NCI-H774 (cell line): Measurements from ENCODE around the gene PGS1.

Experiments
- DNase-seq: peaks from one replicate; lab custom pipeline; 2025; lab: John Stamatoyannopoulos, UW

The PGS1 gene

DNA sequence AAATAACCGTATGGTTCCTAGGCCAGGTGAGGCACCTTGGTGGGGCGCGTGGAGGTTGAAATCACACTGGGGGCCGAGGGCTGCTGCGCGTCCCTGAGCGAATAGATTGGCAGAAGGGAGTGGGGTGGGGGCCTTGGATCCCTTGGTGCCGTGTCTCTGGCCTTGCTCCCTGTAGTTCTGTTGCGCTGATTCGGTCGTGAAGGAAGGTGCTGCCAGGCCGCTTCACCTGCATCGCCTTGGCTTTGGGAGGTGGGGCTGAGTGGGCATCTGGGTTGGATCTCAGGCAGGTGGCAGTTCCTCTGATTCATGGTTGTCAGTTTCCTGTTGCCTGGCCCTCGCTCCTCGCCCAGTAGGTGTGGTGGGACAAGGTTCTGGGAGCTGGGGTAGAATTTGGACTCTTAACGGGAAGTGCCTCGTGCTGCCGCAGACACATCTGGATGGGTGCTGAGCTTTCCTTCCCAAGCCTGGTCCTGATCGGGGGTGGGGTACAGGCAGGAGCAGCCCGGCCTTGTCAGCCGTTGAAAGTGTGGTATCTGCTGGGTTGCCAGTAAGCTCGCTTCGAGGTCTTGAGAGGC, 30.1 kb downstream of the PGS1 start:
- no peak for DNase-seq

DNA sequence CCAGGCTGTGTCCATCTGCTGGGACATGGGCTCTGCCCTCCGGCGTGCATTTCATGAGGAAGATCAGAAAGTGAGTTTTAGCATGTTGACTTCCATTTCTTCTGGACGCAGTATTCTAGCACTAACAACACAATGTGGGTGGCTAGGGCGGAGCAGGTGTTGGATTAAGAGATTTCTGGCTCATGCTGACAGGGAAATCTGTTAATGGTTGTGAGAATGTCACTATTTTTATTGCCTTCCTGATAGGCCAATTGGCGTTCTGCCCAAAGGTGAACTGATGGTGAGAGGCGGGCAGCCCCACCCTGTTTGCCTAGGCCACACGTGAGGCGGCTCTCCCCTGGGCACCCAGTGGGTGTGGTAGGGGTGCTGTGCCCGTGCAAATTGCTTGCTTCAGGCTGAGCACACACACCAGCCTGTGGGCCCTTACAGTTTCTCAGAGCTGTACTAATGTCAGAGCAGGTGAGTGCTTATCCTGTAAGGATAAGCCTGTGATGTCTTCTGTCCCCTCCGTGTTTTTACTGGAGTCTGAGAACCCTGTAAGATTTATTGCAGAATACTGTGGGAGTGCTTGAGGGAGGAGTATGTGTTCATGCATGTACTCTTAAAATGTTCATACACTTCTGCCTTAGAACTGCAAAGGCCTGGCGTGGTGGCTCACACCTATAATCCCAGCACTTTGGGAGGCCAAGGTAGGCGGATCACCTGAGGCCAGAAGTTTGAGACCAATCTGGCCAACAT, 30.9 kb downstream of the PGS1 start:
- peak; percentile 92 for DNase-seq

DNA sequence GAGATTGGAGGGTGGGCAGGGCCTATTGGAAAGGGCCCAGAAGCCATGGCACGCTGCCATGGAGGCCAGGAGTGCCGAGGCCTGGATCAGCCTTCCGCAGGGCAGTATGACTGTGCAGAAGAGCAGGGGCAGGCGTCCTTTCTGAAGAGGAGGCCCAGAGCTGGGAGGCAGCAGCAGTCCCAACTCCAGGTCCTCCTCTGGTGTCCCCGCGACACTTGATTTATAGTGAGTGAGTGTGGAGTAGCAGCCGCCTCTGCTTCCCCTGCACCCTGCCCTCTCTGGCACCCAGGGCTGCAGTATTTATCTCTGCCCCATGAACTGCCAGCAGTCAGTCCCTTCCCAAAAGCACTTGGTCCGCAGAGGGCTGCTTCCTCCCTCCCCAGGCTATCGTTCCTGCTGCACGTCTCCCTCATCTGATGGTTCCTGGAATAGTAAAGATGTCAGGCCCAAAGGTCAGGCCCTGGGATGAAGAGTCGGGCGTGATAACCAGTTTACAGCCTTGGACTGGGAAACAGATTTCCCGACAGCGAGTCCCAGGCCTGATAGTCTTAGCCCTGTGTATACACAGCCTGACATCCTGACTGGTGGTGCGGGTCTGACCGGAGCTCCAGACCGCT, 32.9 kb downstream of the PGS1 start:
- DNase-seq: no peak

DNA sequence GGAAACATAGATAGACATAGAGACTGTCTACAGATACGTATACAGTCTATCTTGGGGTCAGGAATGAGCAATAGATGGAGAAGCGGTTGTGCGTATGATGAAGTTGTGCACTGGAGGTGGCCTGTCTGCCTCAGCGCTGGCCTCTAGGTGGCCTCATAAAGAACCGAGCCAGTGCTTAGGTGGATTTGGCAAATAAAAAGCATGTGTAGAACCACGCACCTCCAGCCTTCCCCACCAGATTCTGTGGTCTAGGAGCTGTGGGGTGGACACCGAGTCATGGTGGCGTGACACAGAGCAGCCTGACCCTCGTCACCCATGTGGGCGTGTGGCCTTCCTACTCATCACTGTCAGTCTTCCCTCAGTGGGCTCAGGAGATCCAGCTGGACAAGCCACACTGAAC, 34.0 kb downstream of the PGS1 start:
- DNase-seq: peak; percentile 41

DNA sequence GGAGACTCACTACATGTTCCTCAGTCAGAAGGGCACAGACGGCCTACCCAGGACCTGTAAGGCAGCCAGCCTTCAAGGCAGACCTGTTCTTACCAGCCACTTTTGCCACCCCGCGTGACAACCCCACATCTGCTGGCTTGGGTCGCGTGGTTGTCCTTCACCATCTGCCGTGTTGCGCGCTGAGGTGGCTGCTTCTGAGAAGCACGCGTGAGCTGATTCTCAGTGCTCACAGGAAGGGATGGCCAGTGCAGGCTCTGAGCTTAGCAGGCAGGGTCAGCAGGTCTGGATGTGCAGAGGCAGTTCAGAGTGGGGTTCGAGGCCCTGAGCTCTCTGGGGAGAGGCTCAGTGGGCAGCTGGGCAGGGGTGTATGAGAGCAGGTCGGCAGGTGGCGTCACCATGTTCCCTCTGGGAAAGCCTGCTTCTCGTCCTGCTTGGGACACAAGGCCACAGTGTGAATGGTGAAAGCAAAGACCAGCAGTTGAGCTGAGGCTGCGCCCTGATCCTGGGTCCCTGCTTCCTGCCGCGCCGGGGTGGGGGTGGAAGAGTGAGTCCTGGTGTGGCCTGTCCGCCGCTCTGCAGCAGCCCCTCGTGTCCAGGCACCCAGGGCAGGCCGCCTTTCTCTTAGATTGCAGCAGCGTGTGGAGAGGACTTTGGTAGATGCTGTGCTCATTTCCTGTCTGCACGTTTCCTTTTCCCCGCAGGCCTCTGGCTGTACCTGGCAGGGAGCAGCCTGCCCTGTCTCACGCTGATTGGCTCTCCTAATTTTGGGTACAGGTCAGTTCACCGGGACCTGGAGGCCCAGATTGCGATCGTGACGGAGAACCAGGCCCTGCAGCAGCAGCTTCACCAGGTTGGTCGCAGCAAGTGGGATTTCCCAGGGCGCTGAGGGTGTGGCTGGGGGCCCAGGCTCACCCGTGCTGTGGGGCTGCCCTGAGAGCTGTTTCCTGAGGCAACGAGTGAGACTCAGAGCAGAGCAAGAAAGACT, 36.0 kb downstream of the PGS1 start:
- DNase-seq: no peak

DNA sequence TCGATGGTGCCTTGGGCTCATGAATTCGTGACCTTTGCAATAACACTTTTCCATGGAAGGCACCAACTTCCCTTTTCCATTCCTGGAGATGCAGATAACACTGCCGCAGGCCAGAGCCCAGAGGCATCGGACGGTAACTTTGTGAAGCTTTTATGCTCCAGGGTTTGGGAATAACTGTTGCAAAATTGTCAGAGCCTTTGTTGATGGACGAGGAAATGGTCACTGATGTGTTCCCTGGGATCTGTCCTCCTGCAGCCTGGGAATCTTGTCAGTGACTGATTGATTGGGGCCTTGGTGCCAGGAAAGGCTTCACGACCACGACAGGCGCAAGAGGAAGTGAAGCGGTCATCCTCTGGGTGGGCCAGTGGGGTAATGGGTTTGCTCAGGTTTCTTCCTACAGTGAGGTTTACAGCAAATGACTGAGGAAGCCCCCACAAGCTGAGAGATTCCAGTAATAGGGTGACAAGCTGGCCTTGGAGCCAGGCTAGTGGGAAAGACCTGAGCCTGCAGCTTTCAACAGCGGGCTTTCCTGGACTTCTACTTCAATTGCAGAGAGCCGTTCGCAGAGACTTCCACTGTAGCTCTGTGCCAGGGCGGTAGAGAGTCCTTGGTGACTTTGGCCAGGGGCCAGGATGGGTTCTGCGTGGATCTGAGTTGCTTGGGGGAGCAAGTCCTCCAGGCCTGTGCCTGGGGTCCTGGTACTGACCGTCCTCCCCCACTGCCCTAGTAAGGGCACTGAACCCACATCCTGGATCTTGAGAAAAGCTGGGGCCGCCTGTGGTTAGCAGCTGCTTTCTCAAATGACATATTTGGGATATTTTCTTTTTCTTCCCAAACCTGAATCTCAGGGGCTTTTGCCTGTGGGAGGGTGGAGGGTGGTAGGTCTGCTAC, 37.6 kb downstream of the PGS1 start:
- DNase-seq: no peak

DNA sequence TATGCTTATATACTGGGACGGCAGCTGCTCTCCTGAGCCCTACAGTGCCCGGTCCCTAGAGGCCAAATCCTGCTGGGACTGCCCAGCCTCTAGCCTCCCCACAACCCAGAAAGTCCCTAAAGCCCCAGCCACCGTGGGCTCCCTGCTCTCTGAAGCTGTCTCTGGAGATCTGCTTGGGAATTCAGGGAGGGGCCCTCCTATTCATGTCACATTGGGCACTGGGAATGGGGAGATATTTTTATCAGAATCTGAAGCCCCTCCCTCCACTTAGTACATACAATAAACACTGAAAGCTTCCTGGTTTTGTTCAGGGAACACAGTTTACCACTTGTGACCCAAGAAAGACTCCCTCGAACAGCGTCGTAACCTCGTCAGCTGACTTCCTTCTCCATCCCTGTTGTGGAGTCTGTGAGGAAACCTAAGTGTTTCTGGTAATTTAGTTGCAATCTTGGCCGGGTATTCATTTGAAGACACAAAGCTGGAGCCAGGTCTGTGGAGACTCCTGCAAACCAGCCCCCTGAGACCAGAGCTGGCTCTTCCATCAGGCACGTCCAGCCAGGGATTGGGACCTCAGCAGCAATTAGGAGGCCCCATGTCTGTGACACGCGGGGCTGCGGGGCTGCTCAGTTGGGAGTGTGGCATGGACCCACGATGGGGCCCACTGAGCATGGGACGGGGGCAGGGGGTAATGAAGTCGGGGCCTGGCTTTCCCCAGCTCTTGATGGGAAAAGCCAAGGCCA, 38.5 kb downstream of the PGS1 start:
- DNase-seq: no peak

DNA sequence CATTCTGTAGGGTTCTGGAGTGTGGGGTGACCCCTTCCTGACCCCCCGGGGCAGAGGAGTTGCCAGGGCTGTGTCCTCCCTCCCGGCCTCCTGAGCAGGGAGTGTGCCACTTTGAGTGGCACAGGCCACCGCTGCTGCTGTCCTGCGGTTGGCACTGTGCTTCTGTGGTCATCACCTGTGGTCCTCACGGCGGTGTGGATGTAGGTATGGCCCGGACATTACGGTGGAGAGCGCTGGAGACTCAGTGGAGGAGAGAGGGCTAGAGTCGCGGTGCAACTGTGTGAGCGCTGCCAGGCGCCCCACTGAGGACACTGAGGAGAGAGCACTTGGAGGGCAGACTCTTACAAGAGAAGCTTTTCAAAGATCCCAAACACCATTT, 39.1 kb downstream of the PGS1 start:
- DNase-seq: no peak

DNA sequence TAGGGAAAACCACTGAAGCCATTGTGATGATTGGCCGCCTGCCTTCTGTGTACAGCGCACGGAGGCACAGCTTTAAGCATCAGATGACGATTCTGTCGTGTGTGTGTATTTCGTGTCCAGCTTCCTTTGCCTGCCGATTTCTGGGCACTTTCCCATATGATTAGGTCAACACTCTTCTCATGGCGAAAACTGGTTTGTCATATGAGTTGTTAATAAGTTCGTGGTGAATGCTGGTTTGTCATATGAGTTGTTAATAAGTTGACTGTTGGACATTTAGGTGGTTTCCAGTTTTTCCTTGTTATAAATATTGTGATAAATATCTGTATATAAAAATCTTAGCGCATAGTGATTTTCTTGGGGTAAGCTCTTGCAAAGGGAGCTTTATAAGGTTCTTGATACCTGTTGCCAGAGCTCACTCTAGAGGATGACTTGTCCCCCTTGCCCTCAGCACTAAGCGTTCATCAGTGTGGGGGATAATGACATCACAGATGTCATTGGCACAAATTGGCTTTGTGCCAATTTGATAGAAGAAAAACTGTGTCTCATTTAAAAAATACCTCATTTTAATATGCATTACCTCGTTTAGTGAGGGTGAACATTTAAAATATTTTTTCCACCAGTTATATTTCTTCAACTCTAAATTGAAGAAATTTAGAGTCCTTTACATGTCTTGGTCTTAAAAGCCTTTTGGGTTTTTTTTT, 40.0 kb downstream of the PGS1 start:
- DNase-seq: no peak

DNA sequence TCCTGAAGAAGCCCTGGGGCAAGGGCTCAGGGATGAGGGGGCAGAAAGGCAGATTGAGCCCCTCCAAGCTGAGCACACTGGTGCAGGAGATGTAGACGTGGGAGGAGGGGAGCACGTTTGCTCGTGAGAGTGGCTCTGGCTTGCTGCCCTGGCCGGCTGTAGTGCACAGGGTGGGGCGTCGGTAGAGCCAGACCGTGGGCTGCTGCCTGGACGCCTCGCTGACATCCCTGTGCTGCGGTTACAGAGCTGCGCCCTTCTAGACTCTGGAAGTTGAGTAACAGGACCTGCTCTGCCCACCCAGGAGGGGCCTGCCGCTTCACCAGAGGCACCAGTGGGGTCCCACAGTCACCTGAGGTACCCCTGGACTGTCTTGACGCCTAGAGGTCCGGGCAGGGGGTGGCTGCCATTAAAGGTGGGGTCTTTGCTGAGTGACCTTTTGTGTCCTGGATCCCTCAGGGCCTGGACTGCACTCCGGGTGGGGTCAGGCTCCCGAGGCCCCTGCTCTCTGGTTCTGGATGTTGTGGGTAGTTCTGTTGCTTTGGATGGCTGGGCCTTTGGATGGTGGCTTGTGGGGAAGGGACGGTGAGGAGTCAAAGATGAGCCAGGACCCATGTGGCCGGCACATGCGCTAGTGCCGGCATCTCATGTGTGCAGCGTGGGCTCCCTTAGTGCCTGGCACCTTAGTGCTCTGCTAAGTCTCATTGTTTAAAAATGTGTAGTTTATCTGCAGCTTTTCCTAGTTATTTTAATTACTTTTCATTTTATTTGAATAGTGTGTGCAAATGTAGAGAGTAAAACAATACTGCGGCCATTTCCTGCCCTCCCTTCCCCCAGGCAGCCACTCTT, 41.7 kb downstream of the PGS1 start:
- DNase-seq: no peak

DNA sequence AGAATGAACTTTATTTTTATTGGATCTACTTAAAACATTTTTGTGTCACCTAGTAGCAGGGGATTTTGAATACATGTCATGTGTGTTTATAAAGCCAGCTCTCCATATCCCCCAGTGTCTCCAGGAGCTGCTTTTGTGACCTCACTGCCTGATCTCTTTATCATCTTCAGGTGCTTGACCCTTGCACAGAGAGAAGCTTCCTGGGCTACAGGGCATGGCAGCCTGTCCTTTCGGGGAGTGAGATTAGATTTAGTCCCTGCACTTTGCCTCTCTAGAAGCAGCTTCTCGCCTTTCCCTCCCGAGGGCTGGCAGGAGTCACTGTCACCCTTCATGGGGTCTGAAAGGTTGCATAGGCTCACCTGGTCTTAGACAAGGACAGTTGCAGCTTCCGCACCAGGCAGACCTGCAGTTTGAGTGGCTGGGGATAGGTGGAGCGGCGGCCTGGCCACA, 42.7 kb downstream of the PGS1 start:
- DNase-seq: no peak

DNA sequence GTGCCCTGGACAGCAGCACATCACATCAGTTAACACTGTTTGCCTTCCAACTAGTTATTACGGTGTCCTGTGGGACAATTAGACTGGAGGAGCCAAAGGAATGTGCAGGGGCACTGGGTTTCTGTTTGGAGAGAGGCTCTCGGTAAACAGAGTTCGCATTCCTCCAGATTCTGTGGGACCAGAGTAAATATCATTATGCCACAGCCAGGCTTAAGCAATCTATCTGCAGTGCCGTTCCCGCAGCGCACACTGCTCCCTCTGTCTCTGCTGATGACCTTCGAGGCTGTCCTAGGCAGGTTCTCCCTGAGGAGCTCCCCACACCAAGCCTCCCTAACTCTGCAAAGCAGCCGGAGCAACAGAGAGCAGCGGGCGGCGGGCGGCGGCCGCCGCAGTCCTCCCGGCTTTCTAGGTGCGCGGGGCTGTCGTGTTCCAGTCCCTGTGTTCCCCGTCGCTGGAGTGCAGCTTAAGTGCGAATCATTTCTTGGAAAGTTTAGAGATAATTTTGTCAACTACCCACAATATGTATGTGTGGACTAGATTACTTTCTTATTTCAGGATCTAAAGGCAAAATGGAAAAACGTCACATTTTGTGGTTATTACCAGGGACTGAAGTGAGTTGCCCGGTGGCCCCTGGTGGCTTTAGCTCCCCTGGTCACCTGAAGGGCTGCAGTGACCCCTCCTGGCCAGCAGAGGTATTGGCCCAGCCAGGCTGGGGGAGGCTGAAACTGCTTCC, 43.3 kb downstream of the PGS1 start:
- peak; percentile 65 for DNase-seq

DNA sequence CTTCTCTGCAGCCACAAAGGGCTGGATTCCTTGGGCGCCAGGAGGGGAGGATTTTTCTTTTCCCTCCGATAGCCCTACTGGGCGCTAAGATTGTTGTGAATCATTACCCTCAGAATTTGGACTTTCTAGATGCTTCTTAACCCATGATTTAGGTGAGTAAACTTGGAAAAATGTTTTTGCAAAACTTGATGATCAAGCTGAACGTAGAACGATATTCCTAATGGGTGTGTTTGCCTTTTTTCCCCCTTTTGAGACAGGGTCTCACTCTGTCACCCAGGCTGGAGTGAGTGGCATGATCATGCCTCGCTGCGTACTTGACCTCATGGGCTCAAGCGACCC, 43.8 kb downstream of the PGS1 start:
- no peak for DNase-seq

DNA sequence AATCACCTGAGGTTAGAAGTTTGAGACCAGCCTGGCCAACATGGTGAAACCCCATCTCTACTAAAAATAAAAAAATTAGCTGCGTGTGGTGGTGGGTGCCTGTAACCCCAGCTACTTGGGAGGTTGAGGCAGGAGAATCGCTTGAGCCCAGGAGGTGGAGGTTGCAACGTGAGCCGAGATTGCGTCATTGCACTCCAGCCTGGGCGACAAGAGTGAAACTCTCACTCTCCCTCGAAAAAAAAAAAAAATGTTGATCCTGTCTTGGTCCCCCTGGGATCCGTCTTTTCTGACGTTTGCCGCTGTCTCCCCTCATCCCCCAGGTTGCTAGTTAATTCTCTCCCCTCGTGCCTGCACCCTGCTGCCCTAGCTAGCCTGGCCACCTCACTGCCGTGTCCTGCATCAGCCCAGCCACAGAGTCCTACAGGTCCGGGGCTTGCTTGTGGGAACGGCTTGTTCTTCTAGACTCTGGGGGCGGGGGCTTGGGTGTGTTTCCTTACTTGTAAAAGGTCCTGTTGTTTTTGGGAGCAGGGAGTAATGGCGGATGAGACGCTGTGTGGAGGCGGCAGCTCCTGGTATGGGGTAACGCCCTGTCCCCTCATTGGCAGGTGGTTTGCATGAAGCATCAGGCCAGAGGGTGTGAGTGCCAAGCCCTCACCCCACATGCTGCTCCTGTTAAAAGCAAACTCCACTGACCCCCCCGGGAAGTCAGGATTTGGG, 44.6 kb downstream of the PGS1 start:
- DNase-seq: no peak

DNA sequence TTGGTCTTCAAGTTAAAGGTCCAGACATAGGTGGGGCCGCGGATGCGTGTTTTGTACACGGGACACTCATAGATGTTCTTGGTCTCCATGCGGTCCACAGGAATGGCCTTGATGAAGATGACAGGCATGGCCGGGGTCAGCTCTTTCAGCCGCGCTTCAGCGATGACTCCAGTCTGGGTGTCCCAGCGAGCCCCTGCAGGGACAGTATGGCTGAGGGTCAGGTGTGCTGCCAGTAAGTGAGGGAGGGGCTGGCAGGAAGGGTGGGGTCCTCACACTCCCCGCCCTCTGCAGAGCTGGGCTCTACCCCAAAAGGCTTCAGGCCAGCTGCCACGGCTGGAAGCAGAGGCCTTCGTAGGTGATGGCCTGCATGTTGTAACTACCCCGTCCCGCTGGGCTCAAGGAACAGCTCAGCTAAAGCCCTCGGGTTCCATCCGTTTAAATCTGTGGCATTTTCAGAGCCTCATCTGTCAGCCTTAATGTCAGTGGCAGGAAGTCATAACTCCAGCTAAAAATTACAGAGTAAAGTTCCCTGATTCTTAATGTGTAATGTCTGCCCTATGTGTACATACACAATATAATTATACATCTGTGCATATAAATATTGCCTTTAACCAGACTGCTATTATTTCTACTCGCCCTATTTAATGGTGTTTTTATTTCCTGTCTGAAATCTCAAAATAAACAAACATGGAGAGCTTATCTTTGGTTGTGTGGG, 45.7 kb downstream of the PGS1 start:
- no peak for DNase-seq

DNA sequence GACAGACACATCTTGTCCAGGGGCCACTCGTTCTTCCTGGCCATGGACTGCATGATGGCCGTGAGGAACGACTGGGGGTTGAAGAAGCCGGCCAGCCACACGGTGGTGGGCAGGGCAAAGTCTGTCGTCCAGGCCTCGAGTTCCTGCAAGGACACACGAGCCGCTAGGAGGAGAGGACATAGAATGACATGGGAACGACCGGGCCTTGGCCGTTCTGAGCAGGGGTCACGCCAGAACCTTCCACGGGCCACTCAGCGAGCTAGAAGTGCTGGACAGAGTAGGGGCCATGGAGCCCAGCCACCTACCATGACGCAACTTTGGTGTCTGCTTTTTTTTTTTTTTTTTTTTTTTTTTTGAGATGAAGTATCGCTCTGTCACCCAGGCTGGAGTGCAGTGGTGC, 47.0 kb downstream of the PGS1 start:
- DNase-seq: no peak

DNA sequence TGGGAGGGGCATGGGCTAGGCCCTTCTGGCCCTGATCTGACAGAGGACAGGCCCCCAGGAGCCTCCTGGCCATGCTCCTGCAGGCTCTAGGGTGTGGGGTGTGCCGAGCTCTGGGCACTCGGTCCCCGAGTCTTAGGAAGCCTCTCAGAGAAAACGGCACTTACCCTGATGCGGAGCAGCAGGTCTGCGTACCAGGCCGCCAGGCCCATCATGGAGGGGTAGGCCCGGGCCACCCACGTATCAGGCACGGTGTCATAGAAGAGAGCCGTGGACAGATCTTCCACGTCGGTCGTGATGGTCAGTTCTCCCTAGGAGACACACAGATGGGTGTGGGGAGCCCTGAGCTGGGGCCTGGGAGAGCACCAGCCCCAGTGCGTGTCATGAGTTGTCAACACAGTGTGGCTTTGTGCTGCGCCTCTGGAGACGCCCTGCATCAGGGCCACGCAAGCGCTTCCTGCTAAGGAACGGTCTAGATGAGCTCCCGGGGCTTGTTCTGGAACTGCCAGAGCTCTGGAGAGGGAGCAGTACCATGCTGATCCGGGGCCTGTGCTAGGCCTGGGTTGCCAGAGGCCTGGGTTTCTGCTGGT, 47.9 kb downstream of the PGS1 start:
- no peak for DNase-seq
